ENCODE measurements around the gene CCDC126.

DNA sequence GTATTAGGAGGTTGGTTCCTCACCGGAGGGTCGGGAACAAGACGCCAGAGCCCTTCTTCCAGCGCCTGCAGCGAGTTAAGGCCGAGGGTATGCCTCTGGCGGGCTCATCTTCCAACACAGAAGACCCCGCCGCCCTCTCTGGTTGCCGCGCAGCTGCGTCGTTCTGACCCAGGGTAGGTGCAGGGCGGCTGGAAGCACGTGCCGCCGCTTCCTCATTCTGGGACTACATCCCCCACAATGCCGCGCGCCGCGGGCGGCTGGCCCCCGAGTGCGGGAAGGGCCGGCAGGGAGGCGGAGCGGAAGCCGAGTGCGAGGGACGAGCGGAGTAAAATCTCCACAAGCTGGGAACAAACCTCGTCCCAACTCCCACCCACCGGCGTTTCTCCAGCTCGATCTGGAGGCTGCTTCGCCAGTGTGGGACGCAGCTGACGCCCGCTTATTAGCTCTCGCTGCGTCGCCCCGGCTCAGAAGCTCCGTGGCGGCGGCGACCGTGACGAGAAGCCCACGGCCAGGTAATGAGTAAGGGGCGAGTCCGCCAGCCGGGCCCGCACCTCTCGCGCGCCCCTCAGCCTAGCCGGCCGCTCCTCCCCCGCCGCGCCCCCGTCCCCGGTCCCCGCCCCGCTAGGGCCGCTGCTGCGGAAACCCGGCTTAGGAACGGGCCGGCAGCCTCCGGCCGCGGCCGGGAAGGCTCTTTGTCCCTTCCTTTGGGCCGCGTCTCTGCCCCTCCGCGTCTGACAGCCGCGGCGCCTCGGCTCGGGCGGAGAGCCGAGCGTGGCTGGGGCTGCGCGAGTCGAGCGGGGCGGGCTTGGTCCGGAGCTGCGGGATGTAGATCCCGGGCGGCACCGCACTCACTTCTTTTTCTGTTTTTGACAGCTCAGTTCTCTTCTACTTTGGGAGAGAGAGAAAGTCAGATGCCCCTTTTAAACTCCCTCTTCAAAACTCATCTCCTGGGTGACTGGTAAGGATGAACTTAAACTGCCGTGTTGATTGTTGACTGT lies at the start of gene CCDC126:
- TF ChIP-seq, protein P1, sequence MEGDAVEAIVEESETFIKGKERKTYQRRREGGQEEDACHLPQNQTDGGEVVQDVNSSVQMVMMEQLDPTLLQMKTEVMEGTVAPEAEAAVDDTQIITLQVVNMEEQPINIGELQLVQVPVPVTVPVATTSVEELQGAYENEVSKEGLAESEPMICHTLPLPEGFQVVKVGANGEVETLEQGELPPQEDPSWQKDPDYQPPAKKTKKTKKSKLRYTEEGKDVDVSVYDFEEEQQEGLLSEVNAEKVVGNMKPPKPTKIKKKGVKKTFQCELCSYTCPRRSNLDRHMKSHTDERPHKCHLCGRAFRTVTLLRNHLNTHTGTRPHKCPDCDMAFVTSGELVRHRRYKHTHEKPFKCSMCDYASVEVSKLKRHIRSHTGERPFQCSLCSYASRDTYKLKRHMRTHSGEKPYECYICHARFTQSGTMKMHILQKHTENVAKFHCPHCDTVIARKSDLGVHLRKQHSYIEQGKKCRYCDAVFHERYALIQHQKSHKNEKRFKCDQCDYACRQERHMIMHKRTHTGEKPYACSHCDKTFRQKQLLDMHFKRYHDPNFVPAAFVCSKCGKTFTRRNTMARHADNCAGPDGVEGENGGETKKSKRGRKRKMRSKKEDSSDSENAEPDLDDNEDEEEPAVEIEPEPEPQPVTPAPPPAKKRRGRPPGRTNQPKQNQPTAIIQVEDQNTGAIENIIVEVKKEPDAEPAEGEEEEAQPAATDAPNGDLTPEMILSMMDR (IDR thresholded peaks at IDR 0.05) = no peak
- TF ChIP-seq POLR2AphosphoS5 (IDR thresholded peaks at IDR 0.05; ENCODE audit: low read depth, low read length) = peak; percentile 71
- TF ChIP-seq, protein P2, sequence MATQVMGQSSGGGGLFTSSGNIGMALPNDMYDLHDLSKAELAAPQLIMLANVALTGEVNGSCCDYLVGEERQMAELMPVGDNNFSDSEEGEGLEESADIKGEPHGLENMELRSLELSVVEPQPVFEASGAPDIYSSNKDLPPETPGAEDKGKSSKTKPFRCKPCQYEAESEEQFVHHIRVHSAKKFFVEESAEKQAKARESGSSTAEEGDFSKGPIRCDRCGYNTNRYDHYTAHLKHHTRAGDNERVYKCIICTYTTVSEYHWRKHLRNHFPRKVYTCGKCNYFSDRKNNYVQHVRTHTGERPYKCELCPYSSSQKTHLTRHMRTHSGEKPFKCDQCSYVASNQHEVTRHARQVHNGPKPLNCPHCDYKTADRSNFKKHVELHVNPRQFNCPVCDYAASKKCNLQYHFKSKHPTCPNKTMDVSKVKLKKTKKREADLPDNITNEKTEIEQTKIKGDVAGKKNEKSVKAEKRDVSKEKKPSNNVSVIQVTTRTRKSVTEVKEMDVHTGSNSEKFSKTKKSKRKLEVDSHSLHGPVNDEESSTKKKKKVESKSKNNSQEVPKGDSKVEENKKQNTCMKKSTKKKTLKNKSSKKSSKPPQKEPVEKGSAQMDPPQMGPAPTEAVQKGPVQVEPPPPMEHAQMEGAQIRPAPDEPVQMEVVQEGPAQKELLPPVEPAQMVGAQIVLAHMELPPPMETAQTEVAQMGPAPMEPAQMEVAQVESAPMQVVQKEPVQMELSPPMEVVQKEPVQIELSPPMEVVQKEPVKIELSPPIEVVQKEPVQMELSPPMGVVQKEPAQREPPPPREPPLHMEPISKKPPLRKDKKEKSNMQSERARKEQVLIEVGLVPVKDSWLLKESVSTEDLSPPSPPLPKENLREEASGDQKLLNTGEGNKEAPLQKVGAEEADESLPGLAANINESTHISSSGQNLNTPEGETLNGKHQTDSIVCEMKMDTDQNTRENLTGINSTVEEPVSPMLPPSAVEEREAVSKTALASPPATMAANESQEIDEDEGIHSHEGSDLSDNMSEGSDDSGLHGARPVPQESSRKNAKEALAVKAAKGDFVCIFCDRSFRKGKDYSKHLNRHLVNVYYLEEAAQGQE (IDR thresholded peaks at IDR 0.05; ENCODE audit: insufficient read depth in 1 of 2, low read depth in 2 of 2, low read length in 1 of 2) = no peak
- TF ChIP-seq SIN3A (IDR thresholded peaks at IDR 0.05; ENCODE audit: borderline replicate concordance, insufficient read depth, low read depth, low read length) = peak; percentile 65; the same call in 1 of the 2 replicates
